GM12878 (cell line): ENCODE measurements around the gene ST7. TPM values are rescaled to one million over a fixed set of nuclear protein-coding genes. Genes with fewer than 3 reads are reported as not detected.

Source experiments
- ATAC-seq: fragments of 200-7000 bp; cut with Tn5 transposase; 3 replicates; pipeline ENCODE4 v1.9.1; 2020; ENCODE audit warnings: mild to moderate bottlenecking, moderate library complexity
- BruUV-seq: library from RNA; stranded (reverse); fragments of 400-500 nt; replicated peaks from 2 replicates; lab custom pipeline; 2021; lab: Mats Ljungman, UMichigan
- CTCF ChIA-PET: fragments of 300-600 bp; sonication (Branson Sonifier 250); formaldehyde crosslinking; extraction: SDS; loops from one replicate; lab custom pipeline; 2021; ENCODE audit warnings: inconsistent platforms; lab: Yijun Ruan, JAX
- POLR2A ChIA-PET: fragments of 350-600 bp; formaldehyde crosslinking; extraction: SDS; loops from one replicate; lab custom pipeline; 2021; ENCODE audit warnings: inconsistent platforms; lab: Charles Lee
- RAD21 ChIA-PET: fragments of 300-600 bp; sonication (Branson Sonifier 250); formaldehyde crosslinking; loops from one replicate; lab custom pipeline; 2023; ENCODE audit warnings: antibody characterized with exemption; ENCODE audit not compliant: unreplicated experiment; lab: Charles Lee
- SMC1A ChIA-PET: fragments of 300-600 bp; sonication (Branson Sonifier 250); formaldehyde crosslinking; loops from one replicate; lab custom pipeline; 2023; ENCODE audit not compliant: unreplicated experiment, uncharacterized antibody; lab: Charles Lee
- DNase-seq: peaks from one replicate; pipeline ENCODE4 v3.0.0-alpha.2; 2011; ENCODE audit warnings: low read depth, low spot score
- FAIRE-seq: peaks from 3 replicates; lab custom pipeline; 2011; peaks lifted over from hg19 to GRCh38; lab: Jason Lieb, UNC
- H2AFZ ChIP-seq: 2 replicates; pipeline ENCODE4 v1.6.0; 2011; ENCODE audit warnings: low read depth, low read length, control low read depth; ENCODE audit not compliant: control insufficient read depth
- H3K27ac ChIP-seq: 2 replicates; pipeline ENCODE4 v1.5.1; 2011; ENCODE audit warnings: control low read depth; ENCODE audit not compliant: control insufficient read depth, insufficient read depth
- H3K27me3 ChIP-seq, 2 experiments: replicated peaks in 1 of 2; 2 replicates each; pipeline versions ENCODE4 v1.6.0 to v1.6.1; 2011; ENCODE audit warnings: low read length in 1 of 2; ENCODE audit not compliant: control insufficient read depth in 2 of 2, insufficient read depth in 2 of 2
- H3K36me3 ChIP-seq, 2 experiments: 2 replicates each; pipeline ENCODE4 v1.5.1; 2011; ENCODE audit warnings: low read length in 1 of 2; ENCODE audit not compliant: control insufficient read depth in 2 of 2, insufficient read depth in 2 of 2
- H3K4me1 ChIP-seq: 2 replicates; pipeline ENCODE4 v1.6.1; 2011; ENCODE audit warnings: mild to moderate bottlenecking, low read length, moderate library complexity, mixed read lengths; ENCODE audit not compliant: control insufficient read depth, insufficient read depth
- H3K4me2 ChIP-seq: 2 replicates; pipeline ENCODE4 v1.6.0; 2011; ENCODE audit warnings: control low read depth; ENCODE audit not compliant: control insufficient read depth, insufficient read depth
- H3K4me3 ChIP-seq: fragments of 200-600 bp; sonication (generic); 2 replicates; pipeline ENCODE4 v1.5.1; 2016
- H3K79me2 ChIP-seq: 2 replicates; pipeline ENCODE4 v1.6.0; 2011; ENCODE audit warnings: low read length; ENCODE audit not compliant: control insufficient read depth, insufficient read depth
- H3K9ac ChIP-seq: 2 replicates; pipeline ENCODE4 v1.8.0; 2011; ENCODE audit warnings: low read length, control low read depth, mixed read lengths; ENCODE audit not compliant: control insufficient read depth, insufficient read depth
- H3K9me3 ChIP-seq: replicated peaks from 3 replicates; pipeline ENCODE4 v1.5.1; 2011; ENCODE audit warnings: mild to moderate bottlenecking, low read length; ENCODE audit not compliant: control insufficient read depth, insufficient read depth
- H4K20me1 ChIP-seq: 2 replicates; pipeline ENCODE4 v1.6.0; 2011; ENCODE audit not compliant: control insufficient read depth, insufficient read depth
- CREB1 ChIP-seq: IDR thresholded peaks from 2 replicates; pipeline ENCODE4 v1.6.1; 2012; ENCODE audit warnings: low read depth, mild to moderate bottlenecking, inconsistent platforms
- KDM1A ChIP-seq: fragments of 200-600 bp; sonication (generic); IDR thresholded peaks from 2 replicates; pipeline ENCODE4 v1.6.1; 2016; ENCODE audit warnings: borderline replicate concordance
- NFIC ChIP-seq: IDR thresholded peaks from 2 replicates; pipeline ENCODE4 v1.6.1; 2012; ENCODE audit warnings: low read depth, mild to moderate bottlenecking, inconsistent platforms, low read length, moderate library complexity
- NR2C1 ChIP-seq: fragments of 450-650 bp; IDR thresholded peaks from 2 replicates; pipeline ENCODE4 v1.6.1; 2017; ENCODE audit warnings: antibody characterized with exemption, mild to moderate bottlenecking, moderate library complexity
- SPI1 ChIP-seq: IDR thresholded peaks from 2 replicates; pipeline ENCODE4 v1.6.1; 2011; ENCODE audit warnings: low read depth, mild to moderate bottlenecking, low read length, moderate library complexity, borderline replicate concordance; ENCODE audit not compliant: insufficient read depth
- ZNF687 ChIP-seq: fragments of 450-650 bp; IDR thresholded peaks from 2 replicates; pipeline ENCODE4 v1.6.1; 2017; ENCODE audit warnings: mild to moderate bottlenecking, moderate library complexity
- WGBS: methylation state at CpG from one replicate; pipeline ENCODE4 v1.1.6; 2016; ENCODE audit warnings: low lambda C conversion rate; ENCODE audit not compliant: insufficient replicate concordance, insufficient coverage; ENCODE audit errors: missing lambda C conversion rate; 5-methylcytosine and 5-hydroxymethylcytosine counted together
- in situ Hi-C: fragments of 300-500 bp; cut with MboI; formaldehyde crosslinking; loops from 9 replicates; pipeline ENCODE4 v1.14.3; 2018; ENCODE audit warnings: mixed read lengths
- intact Hi-C: fragments of 100-400 bp; cut with micrococcal nuclease; formaldehyde crosslinking; loops from one replicate; pipeline ENCODE4 v1.14.2; 2022; ENCODE audit not compliant: unreplicated experiment
- polyA plus RNA-seq, 11 experiments: library from polyadenylated mRNA; depleted of rRNA in 4 of 11; unstranded in 6 of 11; stranded (reverse) in 5 of 11; fragments of >200 nt; fragmentation: Nextera tagmentation in 4 of 11; fragmentation: Illumina TruSeq in 1 of 11; extraction: Ambion mirVana in 4 of 11; extraction: Trizol in 1 of 11; gene quantifications; 1 replicate in 1 of 11; 2 replicates in 10 of 11; pipeline versions ENCODE4 v1.2.1 to v1.2.3, GENCODE V29; 2011 to 2016; ENCODE audit warnings: inconsistent platforms in 2 of 11, missing spikeins in 2 of 11, low read depth in 1 of 11
- total RNA-seq, 4 experiments: library from RNA; depleted of rRNA in 3 of 4; stranded (reverse); fragments of >200 nt in 3 of 4; fragmentation: Illumina TruSeq in 1 of 4; extraction: Trizol in 1 of 4; gene quantifications; 2 replicates each; pipeline versions ENCODE4 v1.2.1 to v1.2.3, GENCODE V29; 2013 to 2021

The ST7 gene
- total and polyA plus RNA-seq, 10 of the 15 experiments (the other 5 are each of a cell fraction or from before 2014, with no cell fraction given): 27.7 to 76.4 (median 53.6) TPM

DNA sequence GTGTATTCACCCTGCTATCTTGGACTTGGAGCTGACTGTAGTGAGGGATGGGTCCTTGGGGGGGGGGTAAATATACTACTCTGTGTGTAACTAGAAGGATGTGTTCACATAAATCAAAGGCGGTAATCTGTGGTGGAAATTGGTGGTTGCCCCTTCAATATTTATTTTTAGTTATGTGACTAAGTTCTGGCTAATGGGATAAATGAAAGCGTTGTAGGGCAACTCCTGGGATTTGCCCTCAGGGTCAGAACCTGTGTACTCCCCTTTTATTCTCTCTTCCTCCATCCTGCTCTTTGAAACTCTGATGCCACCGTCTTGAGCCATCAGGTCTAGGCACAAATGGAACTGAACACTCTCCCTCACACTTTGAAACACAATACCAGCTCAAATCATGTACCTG is 24.3 kb upstream of the ST7 start:
- TF ChIP-seq SPI1 (no peak), KDM1A (no peak), NR2C1 (no peak), ZNF687 (no peak), NFIC (no peak), CREB1 (no peak)
- Histone ChIP-seq H3K4me2 (no peak overlapping the region), H3K4me1 (peaks cover 5% of the 10 kb centered on the region), H3K79me2 (no peaks in the 10 kb centered on the region), H4K20me1 (no peaks in the 10 kb centered on the region), H3K9ac (no peak overlapping the region), H3K27me3 (no peaks in the 10 kb centered on the region), H3K36me3 (no peaks in the 10 kb centered on the region), H3K27ac (no peak overlapping the region), H3K9me3 (no peaks in the 10 kb centered on the region), H2AFZ (no peak overlapping the region), H3K4me3 (no peak overlapping the region)
- ChIA-PET POLR2A (interaction anchor here (1.7 kb wide), 1 partner anchor 56 kb away, joined by 4 read pairs; no protein-coding TSS in a partner anchor), CTCF (interaction anchor here (0.6 to 13.3 kb wide), 17 partner anchors 9 to 455 kb away, joined by 3 to 324 read pairs (median 5); no protein-coding TSS in a partner anchor), SMC1A (interaction anchor here (0.7 to 15.1 kb wide), 9 partner anchors 10 to 206 kb away, joined by 3 to 262 read pairs (median 3); no protein-coding TSS in a partner anchor), RAD21 (interaction anchor here (1.5 to 6.4 kb wide), 6 partner anchors 56 to 201 kb away, joined by 4 to 53 read pairs (median 13); no protein-coding TSS in a partner anchor)
- no peak for ATAC-seq
- FAIRE-seq: no peak
- no peak for DNase-seq
- BruUV-seq: no TSS peak
- in situ Hi-C loops (loop anchor here (5.0 kb wide), 1 partner anchor 198 kb away; no protein-coding TSS in a partner anchor), intact Hi-C loops (no loop called here)
- WGBS: 56% methylated on average over 3 of the region's 3 CpGs
